OCI-M1 (cell line): Measurements from ENCODE around the gene OR1J1.

ENCODE experiments used
- DNase-seq: peaks from one replicate; lab custom pipeline; 2025; lab: John Stamatoyannopoulos, UW

OR1J1 gene, protein sequence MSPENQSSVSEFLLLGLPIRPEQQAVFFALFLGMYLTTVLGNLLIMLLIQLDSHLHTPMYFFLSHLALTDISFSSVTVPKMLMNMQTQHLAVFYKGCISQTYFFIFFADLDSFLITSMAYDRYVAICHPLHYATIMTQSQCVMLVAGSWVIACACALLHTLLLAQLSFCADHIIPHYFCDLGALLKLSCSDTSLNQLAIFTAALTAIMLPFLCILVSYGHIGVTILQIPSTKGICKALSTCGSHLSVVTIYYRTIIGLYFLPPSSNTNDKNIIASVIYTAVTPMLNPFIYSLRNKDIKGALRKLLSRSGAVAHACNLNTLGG

DNA sequence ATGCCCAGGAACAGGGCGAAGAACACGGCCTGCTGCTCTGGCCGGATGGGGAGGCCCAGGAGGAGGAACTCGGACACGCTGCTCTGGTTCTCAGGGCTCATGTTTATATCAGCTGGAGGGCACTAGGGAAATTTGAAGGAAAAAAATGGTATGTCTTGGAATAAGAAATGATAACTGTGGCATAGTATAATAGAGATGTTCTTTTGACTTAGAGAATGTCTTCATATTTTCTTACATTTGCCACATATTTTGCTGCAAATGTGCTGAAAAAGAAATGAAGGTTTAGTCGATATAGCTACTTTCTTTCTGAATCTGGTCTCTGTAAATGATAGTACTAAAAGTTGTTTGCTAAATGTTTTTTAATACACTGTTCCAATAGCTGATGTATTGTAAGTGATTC lies at the start of gene OR1J1:
Gene OR1J1 (minus strand): TSS at position 101 of the 400 bp plus-strand sequence. CDS start 0 bp downstream, at position 101.
- no peak for DNase-seq

DNA sequence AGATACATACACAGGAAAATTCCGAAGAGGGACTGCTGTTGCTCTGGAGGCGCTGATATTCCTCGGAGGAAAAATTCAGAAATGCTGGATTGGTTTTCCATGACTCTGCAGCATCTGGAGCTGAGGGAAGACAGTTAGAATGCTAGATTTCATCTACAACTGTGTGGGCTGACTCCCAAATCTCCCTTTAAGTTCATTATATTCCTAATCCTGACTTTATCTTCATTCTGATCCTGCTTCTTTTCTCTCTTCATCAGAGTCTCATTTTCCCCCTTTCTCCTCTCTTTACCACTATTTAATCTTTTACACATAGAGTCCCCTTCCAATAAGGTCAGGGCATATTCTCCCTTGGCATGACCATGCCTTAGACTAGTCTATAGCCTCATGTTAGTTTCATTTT lies 49.5 kb upstream of the OR1J1 start, which contains the start of gene OR1N1:
Gene OR1N1 (minus strand): TSS at position 101 of the 400 bp plus-strand sequence. CDS start 0 bp downstream, at position 101.
- no peak for DNase-seq

- DNase-seq: no peak
Observed at GRCh38 chr9:122526602-122527001, 48.9 kb upstream of the OR1J1 start.

DNA sequence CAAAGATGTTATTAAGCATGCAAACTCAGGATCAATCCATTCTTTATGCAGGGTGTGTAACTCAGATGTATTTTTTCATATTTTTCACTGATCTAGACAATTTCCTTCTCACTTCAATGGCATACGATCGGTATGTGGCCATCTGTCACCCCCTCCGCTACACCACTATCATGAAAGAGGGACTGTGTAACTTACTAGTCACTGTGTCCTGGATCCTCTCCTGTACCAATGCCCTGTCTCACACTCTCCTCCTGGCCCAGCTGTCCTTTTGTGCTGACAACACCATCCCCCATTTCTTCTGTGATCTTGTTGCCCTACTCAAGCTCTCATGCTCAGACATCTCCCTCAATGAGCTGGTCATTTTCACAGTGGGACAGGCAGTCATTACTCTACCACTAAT lies 41.6 kb upstream of the OR1J1 start:
- no peak for DNase-seq

GRCh38 chr9:122518841-122519240 lies 41.1 kb upstream of the OR1J1 start, which contains the start of gene OR1J4:
Gene OR1J4 (plus strand): TSS chr9:122519141. CDS start chr9:122519141, 0 bp downstream.
- no peak for DNase-seq

DNA sequence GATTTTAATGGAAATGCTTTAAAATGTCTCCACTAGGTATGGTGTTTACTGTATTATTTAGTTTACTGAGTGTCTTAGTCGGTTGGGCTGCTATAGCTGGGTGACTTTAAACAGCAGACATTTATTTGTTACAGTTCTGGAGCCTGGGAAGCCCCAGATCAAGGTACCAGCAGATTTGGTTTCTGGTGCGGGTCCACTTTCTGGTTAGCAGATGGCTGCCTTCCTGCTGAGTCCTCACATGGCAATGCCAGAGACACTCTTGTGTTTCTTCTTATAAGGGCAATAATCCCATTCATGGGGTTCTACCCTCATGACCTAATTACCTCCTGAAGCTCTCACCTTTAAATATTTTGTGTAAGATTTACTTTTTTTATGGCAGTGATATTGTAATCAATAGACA lies 40.5 kb upstream of the OR1J1 start:
- no peak for DNase-seq

DNA sequence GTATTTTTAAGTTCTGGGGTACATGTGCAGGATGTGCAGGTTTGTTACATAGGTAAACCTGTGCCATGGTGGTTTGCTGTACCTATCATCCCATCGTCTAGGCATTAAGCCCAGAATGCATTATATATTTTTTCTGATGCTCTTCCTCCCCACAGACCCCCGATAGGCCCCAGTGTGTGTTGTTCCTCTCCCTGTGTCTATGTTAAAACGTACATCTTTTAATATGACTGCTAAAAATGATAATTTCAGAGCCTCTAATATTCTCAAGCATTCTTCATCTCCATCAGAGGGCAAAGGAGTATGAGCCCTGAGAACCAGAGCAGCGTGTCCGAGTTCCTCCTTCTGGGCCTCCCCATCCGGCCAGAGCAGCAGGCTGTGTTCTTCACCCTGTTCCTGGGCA lies 32.8 kb upstream of the OR1J1 start, which contains the start of gene OR1J2:
Gene OR1J2 (plus strand): TSS at position 301 of the 400 bp plus-strand sequence. CDS start 0 bp downstream, at position 301.
- no peak for DNase-seq

- DNase-seq: no peak
Observed at GRCh38 chr9:122506964-122507363, 29.2 kb upstream of the OR1J1 start.

DNA sequence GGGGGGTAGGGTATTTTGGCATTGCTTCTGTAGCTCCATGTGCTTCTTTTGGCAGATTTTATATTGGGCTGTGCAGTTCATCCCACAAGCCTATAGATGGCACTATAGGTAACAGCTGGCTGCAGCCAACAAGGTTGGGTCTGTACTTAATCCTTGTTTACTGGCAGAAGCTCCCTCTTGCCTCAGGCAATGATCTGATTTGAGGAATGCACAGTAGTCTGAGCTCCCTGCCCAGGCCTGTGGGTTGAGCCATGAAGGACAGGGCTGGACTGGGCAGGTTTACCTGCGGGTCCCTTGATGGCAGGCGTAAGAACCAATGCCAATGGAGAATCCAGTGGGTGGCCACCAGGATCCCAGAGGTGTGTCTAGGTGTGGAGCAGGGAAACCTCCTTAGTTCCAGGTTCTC lies 21.2 kb upstream of the OR1J1 start:
- DNase-seq: peak; percentile 67

DNA sequence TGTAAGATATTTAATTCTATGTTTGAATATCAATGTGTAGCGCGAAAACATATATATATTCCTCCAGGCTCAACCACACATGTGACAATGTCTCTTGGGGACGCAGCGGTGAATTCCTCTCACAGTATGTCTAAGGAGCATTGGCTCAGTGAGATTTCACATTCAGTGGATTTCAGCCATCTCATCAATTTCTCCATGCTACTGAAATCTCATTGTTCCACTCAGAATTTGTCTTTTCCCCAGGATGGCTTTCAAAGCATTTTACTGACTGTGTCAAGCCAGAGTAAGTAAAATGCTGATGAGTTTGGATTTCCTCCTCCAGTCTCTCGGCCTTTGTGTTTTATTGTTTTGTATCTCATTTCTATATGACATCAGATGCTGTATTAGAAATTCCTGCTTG lies 1.3 kb upstream of the OR1J1 start:
- DNase-seq: no peak

GRCh38 chr9:122477346-122477745 lies 380 bp downstream of the OR1J1 start:
- DNase-seq: no peak

- DNase-seq: no peak
Observed at GRCh38 chr9:122475717-122476116, 2.0 kb downstream of the OR1J1 start.

GRCh38 chr9:122474561-122474960 lies 3.2 kb downstream of the OR1J1 start:
- no peak for DNase-seq

DNA sequence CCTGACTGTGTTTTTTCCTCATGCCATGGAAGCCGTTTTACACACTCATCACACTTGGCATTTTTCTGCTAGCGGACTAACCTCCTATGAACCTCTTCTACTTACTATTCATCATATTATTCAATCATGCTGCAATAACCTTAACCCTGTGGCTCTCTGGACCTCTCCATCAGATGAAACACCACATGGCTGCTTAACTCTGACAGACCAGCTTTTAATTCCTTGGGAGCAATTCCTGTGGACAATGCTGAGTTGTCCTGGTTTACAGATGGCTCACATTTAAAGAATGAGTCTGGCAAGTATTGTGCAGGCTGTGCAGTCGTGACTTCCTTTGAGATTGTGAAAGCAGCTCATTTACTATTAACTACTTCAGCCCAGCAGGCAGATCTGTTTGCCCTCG lies 9.0 kb downstream of the OR1J1 start:
- DNase-seq: no peak

DNA sequence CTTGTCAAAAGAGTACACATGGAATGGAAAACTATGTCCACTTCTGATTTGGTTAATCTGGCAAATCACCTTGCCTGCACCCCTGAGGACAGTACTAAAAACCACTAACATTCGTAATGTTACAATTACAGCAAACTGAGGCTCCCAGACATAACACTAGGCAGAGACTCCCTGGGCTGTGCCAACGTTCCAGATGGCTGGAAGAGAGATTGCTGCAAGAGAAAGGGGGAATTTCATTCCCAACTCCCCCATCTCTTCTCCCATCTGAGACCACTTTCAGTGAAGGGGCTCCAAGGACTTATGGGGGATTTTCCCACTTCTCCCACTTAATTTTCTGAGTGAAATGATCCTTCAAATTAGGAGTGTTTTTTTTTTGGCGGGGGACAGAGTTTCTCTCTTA lies 11.3 kb downstream of the OR1J1 start:
- no peak for DNase-seq

DNA sequence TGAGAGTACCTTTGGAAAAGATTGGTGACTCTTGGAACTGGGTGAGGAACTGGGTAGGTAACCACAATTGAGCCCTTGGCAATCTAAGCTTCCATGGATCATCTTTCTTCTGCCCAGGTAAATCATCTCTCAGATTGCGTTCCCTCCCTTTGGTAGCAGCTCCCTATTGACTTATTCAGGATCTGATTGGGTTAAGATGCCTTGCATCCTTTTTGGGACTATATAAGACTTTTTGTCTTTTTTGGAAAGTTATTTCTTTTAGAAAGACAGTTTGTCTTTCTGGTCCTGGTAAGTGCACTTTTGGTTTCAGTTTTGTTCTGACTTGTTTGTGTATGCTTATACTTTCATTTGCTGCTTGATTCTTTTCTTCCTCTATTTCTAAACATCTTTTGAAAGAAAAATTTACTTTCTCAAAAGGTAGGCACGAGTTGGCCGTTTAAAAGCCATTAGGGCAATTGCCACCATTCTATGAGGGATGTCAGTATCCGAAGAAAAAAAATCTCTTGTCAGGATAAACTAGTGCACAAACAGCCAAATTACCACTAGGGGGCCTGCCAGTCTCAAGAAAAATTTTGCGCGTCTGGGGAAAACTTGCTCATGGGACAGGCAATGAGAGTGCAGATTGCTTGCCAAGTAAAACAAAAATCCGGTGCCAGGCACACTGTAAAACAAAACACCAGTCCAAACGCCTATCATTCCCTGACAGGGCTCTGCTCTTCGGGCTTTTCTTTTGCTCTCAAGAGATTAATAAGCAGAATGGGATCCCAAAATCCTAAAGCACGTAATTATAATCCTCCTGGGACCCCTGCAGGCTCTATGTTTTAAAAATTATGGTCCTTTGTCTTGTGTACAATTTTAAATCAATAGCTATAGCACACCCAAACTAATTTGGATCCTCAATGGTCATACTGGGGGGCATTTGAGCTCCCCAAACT lies 12.8 kb downstream of the OR1J1 start:
- peak; percentile 87 for DNase-seq

DNA sequence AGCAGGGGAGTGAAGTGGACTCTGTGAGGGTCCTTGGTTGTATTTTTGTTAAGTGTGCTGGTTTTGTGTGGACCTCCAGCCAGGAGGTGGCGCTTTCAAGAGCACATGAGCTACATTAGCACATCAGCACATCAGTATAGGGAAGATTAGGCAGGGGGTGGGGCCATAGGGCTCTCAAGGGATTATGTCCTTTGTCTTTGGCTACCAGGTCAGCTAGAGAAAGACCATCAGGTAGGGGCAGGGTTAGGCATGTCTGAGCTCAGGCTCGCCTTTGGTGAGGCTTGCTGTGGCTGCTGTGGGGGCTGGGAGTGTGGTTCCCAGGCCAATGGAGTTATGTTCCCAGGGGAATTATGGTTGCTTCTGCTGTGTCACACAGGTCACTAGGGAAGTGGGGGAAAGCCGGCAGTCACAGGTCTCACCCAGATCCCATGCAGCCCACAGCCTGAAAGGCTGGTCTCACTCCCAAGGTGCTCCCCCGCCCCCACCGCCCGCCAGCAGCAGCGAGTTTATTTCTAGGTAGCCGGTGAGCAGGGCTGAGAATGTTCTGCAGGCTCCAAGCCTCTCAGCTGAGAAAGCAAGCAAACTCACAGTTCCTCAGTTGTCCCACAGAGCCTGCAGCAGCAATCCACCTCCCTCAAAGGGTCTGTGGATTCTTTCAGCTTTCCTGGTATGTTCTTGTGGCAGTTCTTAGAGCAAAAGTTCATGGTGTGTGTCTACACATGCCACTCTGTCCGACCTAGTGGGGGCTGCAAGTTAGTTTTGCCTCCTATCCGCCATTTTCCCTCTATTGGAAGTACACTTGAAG lies 13.7 kb downstream of the OR1J1 start:
- DNase-seq: peak; percentile 74

DNA sequence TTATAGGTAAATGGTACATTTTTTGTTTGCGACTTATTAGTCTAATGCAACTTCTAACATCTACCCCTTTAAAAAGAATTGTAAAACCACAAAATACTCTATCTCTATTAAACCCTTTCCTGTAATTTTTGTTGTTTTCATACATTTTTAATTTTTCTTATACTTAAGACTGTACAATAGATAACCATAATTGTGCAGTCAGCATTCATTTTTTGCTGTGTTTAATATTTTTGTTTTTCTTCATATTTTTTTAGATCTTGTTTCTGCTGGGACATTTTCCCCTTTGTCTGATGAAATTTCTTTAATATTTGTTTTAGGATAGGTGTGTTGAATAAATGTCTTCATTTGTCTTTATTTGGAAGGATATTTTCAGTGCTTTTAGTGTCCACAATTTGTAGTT lies 19.9 kb downstream of the OR1J1 start:
- DNase-seq: no peak

- DNase-seq: no peak
Observed at GRCh38 chr9:122456123-122456522, 21.6 kb downstream of the OR1J1 start.

DNA sequence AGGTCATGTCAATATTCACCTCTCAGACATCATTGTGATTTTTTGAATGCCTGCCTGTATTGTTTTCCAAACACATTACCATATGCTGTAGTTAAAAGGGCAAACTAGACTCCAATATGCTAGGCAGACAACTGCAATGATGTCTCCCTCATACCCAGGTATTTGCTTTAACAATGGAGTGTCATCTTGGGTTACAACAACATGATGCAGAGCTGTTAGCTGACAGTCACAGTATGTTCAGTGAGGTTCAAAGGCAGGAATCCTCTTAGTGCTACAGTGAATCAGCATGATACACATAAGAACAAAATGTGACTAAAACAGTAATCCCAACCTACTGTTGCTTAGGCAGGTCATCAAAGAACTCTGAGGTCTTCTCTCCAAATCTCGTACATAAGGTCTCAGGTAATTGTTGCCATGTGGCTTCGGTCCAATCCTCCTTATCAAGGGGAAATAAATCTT lies 24.0 kb downstream of the OR1J1 start:
- no peak for DNase-seq

GRCh38 chr9:122446819-122447484 lies 30.8 kb downstream of the OR1J1 start:
- DNase-seq: peak; percentile 97
